Retinal pigment epithelial cell (primary cell): ENCODE data around the gene TSC22D4.

Experiments used
- DNase-seq: peaks from one replicate; pipeline ENCODE4 v3.0.0-alpha.2; 2010; ENCODE audit warnings: low read depth
- H3K4me3 ChIP-seq: 2 replicates; pipeline ENCODE4 v1.5.1; 2011; ENCODE audit warnings: mild to moderate bottlenecking, low read length, control low read depth, moderate library complexity
- TF ChIP-seq, protein P1 (sequence below): conservative IDR thresholded peaks from 2 replicates; pipeline ENCODE4 v1.5.1; 2011; ENCODE audit warnings: low read depth, low read length, control low read depth, inconsistent platforms

TSC22D4 gene

DNA sequence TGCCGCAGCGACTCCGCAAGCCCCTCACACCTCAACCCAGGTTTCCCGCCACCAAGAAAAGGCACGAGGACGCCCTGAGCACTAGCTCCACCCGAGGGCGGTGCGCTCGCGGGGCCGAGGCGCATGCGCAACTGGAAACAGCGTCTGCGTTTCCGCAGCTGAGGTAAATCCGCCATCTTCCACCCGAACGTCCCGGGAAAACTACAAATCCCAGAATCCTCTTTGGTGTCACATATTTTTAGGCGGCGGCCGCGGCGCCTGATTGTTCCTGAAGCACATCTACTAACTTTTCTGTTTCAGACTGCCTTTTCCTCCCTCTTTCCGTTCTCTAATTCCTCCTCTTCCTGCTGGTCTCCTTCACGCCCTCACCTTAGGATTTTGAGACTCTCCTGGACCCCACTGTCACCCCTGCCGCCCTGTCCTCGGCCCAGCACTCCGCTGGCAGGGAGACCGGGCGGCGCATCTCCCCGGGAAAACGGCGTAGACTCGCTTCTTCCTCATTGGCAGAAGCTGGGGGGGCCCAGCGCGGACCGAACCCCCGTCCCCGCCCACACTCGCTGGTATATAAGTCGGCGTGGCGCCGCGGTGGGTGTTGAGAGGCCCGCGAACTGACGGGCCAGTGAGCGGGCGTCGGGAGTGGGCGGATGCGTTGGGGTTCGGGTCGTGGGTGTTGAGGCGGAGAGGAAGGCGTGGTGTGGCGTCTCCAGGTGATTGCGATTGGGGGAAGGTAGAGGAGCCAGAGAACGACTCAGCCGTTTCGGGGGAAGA is 50.6 kb downstream of the TSC22D4 start, which contains the start of gene ZCWPW1:
ZCWPW1 (minus strand) TSS at position 505 of the 768 bp plus-strand sequence. CDS start 8,054 bp downstream, outside the sequence.
- H3K4me3 ChIP-seq: peak within 1 kb of the TSS; percentile 85
- DNase-seq: peak; percentile 85
- TF ChIP-seq, protein P1, sequence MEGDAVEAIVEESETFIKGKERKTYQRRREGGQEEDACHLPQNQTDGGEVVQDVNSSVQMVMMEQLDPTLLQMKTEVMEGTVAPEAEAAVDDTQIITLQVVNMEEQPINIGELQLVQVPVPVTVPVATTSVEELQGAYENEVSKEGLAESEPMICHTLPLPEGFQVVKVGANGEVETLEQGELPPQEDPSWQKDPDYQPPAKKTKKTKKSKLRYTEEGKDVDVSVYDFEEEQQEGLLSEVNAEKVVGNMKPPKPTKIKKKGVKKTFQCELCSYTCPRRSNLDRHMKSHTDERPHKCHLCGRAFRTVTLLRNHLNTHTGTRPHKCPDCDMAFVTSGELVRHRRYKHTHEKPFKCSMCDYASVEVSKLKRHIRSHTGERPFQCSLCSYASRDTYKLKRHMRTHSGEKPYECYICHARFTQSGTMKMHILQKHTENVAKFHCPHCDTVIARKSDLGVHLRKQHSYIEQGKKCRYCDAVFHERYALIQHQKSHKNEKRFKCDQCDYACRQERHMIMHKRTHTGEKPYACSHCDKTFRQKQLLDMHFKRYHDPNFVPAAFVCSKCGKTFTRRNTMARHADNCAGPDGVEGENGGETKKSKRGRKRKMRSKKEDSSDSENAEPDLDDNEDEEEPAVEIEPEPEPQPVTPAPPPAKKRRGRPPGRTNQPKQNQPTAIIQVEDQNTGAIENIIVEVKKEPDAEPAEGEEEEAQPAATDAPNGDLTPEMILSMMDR: no peak

- DNase-seq: no peak
Measured at GRCh38 chr7:100427762-100428198, 51.2 kb downstream of the TSC22D4 start.

GRCh38 chr7:100426516-100426915 is 52.5 kb downstream of the TSC22D4 start:
- H3K4me3 ChIP-seq: no peak overlapping the region
- no peak for DNase-seq
- TF ChIP-seq, protein P1: no peak

More at GRCh38 chr7:100427762-100428198, 51.2 kb downstream of the TSC22D4 start:
- H3K4me3 ChIP-seq: peak overlapping the region; percentile 85
- TF ChIP-seq, protein P1: no peak

GRCh38 chr7:100425347-100425746 is 53.7 kb downstream of the TSC22D4 start:
- TF ChIP-seq, protein P1: no peak
- no peak overlapping the region for H3K4me3 ChIP-seq
- no peak for DNase-seq

DNA sequence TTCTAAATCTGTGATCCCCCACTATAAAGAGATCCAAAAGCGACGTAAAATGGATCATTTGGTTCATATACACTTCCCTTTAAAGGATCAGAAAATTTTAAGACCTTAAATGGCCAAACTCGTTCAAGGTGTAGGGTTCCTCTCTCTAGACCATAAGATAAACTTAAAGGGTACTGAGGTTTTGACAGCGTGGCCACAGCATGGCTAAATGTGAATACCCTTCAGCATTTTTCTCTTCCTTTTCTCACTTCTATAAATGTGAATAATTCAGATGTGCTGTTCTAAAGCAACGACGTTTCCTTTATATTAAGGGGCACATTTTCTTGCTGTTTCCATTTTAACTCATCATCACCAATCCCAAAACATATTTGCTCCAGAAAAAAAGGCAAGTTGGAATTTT is 55.7 kb downstream of the TSC22D4 start:
- no peak overlapping the region for H3K4me3 ChIP-seq
- DNase-seq: no peak
- TF ChIP-seq, protein P1: no peak

- H3K4me3 ChIP-seq: no peak overlapping the region
- TF ChIP-seq, protein P1: no peak
- no peak for DNase-seq
Measured at GRCh38 chr7:100419660-100420226, 59.3 kb downstream of the TSC22D4 start.
